HL-60/S4 treated with retinoic acid at 250 ng/mL for 4 days and 3 days (cell line): Measurements from ENCODE around the gene PLGRKT.

Experiments
- in situ Hi-C: fragments of 300-500 bp; cut with MboI; formaldehyde crosslinking; loops from 2 replicates; pipeline ENCODE4 v1.7.0; 2022; ENCODE audit warnings: low sequenced_read_pairs

Gene PLGRKT

DNA sequence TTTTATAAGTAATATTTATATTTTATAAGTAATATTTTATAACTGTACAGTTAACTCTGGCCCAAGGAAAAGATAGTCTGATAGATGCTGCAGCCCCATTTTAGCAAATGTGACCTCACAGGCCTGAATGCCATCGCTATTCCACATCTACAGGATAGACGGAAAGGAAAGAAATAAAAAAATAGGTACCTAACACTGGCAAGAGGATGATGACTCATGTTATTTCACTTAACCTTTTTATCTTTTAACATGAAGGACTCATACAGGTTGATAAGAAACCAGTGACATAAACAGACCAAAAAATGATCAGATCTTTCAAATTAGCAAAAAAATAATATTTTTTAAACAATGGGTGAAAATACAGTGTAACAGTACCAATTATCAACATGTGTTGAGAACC lies 15.3 kb upstream of the PLGRKT start:
- in situ Hi-C loops, result no loop called here

DNA sequence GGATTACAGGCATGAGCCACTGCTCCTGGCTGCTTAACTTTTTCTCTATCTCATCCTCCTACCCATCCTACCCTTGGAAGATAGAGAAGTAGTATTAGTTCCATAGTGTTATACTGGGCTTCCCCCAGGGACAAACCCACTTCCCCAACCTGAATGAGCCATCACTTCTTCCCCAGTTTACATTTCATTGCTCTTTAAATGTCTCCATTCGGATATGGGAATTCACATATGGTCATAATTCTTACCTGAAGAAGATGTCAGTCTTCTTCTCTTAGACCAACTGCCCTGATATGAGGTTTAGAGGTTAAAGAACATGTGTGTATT lies 14.5 kb upstream of the PLGRKT start:
- in situ Hi-C loops, result no loop called here

DNA sequence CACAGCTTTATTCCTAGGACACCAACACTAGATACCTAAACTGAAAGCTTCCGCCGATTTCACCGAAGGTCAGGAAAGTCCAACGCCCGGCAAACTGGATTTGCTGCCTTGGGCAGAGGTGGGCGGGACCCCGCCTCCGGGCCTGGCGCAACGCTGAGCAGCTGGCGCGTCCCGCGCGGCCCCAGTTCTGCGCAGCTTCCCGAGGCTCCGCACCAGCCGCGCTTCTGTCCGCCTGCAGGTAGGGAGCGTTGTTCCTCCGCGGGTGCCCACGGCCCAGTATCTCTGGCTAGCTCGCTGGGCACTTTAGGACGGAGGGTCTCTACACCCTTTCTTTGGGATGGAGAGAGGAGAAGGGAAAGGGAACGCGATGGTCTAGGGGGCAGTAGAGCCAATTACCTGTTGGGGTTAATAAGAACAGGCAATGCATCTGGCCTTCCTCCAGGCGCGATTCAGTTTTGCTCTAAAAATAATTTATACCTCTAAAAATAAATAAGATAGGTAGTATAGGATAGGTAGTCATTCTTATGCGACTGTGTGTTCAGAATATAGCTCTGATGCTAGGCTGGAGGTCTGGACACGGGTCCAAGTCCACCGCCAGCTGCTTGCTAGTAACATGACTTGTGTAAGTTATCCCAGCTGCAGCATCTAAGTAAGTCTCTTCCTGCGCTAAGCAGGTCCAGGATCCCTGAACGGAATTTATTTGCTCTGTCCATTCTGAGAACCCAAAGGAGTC lies 12.8 kb upstream of the PLGRKT start, which contains the start of gene CD274:
Gene CD274, plus strand, starts transcription at position 184 of the 733 bp plus-strand sequence. CDS start 5,572 bp downstream, outside the sequence.
- in situ Hi-C loops, result no loop called here

DNA sequence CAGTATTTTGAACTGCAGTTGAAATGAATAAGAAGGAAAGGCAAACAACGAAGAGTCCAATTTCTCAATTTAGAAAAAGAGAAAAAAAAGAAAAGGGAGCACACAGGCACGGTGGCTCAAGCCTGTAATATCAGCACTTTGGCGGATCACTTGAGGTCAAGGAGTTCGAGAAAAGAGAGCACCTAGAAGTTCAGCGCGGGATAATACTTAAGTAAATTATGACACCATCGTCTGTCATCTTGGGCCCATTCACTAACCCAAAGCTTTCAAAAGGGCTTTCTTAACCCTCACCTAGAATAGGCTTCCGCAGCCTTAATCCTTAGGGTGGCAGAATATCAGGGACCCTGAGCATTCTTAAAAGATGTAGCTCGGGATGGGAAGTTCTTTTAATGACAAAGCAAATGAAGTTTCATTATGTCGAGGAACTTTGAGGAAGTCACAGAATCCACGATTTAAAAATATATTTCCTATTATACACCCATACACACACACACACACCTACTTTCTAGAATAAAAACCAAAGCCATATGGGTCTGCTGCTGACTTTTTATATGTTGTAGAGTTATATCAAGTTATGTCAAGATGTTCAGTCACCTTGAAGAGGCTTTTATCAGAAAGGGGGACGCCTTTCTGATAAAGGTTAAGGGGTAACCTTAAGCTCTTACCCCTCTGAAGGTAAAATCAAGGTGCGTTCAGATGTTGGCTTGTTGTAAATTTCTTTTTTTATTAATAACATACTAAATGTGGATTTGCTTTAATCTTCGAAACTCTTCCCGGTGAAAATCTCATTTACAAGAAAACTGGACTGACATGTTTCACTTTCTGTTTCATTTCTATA lies 12.0 kb upstream of the PLGRKT start:
- in situ Hi-C loops, result loop anchor here (10.0 to 25.0 kb wide), 2 partner anchors 145 to 687 kb away; no protein-coding TSS in a partner anchor

DNA sequence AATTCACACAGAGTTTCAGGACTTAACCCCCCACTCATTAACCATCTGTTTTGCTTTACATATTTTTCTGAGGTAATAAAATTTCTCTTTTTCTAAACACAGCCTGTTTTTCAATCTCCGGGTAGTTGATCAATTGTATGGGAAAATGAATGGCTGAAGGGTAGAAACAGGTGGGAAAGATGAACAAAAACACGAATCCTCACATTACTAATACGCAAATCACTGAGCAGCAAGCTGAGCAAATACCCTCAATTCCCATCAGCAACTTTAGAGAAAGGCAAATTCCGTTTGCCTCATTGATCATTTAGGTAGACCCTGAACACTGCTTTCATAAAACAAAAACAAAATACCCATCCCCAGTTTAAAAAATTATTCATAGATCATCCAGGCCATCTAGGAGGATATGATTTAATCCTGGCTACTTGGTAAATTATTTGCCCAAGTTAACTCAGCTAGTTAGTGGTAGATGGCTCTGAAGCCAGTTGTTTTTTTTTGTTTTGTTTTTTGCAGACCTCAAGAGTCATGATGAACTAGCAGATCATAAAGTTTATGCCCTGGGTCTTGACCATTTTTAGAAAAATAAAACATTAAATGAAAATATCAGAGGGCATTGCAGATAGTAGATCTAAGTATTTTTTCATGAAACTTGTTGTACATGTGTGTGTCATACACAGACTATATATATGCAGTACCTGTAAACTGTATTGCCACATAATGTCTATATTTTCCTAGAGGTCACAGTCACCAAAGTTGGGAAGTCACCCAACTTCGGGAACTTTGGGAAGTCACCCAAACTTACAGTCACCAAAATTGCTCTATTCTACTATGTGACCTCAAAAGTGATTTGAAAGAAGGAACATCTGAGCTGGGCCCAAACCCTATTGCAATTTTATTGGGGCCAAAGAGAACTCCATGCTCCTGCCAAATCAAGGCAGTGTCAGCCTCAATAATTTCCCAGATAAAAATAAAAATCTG lies 11.0 kb upstream of the PLGRKT start:
- in situ Hi-C loops, result loop anchor here (10.0 to 25.0 kb wide), 2 partner anchors 146 to 686 kb away; no protein-coding TSS in a partner anchor

DNA sequence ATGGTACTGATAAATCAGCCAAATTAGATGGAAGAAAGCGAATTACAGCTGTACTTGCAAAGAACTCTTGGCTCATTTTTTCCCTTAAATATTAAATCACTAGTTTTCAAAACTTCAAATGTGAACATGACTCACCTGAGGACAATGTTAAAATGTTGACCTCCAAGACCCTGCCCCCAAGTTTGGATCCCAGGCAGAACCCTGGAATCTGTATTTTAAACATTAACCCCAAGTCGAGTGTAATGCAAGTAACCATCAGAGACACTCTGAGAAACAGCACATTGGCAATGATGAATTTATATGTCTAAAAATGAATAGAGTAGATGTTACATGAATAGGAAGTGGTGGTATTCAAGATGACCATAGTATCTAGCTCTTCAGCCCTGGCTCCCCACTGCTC lies 10.3 kb upstream of the PLGRKT start:
- in situ Hi-C loops, result loop anchor here (10.0 to 25.0 kb wide), 2 partner anchors 147 to 686 kb away; no protein-coding TSS in a partner anchor

DNA sequence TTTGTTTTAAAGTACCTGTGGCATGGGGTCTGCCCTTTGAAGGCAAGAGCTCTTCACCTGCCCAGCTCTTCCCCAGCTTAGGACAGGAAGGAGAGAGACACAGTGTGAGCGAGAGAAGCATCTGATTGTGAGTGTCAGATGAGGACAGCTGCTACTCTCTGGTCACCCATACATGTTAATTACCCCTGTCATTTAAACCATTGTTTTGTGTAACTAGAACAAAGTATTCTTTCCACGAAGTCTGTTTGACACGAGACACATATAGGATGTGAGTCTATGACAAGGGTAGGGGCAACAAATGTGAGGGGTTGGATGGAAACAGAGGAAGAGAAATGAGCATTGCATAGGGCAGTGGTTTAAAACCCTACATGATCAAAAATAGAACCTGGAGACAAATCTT lies 9.6 kb upstream of the PLGRKT start:
- in situ Hi-C loops, result loop anchor here (10.0 to 25.0 kb wide), 2 partner anchors 147 to 685 kb away; no protein-coding TSS in a partner anchor

DNA sequence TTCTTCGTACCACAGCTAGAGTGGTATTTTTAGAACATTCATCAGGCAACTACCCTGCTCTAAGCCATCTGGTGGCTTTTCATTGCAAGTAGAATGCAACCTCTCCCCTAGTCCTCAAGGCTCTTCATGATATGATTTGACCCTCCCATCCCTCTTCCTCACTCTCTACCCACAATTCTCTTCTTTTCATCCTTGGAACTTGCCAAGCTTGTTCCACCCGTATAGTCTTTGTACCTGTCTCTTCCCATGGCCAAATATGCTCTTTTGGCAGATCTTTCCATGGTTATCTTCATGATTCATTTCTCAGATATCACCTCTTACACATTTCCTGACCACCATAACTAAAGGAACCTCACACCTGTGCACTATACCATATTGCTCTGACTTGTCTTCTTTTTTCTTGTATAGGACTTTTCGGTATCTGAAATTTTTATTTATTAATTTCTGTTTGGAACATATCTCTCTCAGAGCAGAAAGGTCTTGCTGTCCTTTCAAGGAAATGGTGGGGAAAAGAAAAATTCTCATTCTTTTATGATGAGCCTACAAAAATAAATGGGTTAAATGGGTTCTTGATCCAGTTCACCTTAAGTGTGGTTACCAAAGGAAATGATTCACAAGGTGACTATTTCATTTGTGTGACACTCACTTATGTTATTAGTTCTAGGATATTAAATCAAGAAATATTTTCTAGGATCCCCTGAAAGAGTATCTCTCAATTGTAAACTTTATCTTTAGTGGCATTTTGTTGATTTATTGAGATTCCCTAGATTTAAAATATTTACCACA lies 8.9 kb upstream of the PLGRKT start:
- in situ Hi-C loops, result loop anchor here (10.0 to 25.0 kb wide), 2 partner anchors 148 to 684 kb away; no protein-coding TSS in a partner anchor

DNA sequence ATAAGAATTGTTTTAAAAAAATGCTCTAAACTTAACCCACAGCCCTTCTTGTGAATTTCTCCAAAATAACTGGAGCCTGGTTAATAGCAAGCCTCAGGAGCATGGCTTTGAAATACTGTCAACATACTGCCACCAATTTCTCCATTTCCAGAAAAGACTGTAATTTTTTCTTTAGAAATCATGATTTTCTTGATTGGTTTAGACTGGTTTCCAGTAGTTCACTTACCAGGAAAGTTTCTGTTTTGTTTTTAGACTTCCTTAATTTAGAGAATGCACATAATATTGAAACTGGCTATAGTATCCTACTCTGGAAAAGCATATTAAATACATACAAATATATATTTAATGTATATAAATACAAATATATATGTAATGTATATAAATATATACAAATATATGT lies 8.2 kb upstream of the PLGRKT start:
- in situ Hi-C loops, result loop anchor here (10.0 to 25.0 kb wide), 2 partner anchors 149 to 684 kb away; no protein-coding TSS in a partner anchor

DNA sequence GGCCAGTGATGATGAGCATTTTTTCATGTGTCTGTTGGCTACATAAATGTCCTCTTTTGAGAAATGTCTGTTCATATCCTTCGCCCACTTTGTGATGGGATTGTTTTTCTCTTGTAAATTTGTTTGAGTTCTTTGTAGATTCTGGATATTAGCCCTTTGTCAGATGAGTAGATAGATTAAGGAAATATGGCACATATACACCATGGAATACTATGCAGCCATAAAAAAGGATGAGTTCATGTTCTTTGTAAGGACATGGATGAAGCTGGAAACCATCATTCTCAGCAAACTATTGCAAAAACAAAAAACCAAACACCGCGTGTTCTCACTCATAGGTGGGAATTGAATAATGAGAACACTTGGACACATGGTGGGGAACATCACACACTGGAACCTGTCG lies 7.4 kb upstream of the PLGRKT start:
- in situ Hi-C loops, result loop anchor here (10.0 to 25.0 kb wide), 2 partner anchors 150 to 683 kb away; no protein-coding TSS in a partner anchor

DNA sequence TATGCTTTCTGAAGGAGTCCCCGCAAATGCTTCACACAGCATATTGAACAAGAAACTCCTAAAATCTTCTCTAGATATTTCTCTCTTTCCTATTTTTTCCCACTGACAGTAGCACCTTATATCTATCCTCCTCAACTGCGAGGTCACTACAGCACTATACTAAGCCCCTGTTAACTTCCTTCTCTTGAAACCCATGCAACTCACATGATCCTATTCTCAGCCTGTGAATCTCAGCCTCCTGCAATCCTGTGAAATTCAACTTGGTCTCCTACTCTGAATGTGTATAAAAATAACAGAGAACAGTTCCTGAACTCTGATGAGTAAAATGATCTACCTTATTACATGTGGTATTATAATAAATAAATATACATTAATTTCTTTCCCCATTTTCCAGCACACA lies 6.1 kb upstream of the PLGRKT start:
- in situ Hi-C loops, result loop anchor here (10.0 to 25.0 kb wide), 2 partner anchors 151 to 682 kb away; no protein-coding TSS in a partner anchor

DNA sequence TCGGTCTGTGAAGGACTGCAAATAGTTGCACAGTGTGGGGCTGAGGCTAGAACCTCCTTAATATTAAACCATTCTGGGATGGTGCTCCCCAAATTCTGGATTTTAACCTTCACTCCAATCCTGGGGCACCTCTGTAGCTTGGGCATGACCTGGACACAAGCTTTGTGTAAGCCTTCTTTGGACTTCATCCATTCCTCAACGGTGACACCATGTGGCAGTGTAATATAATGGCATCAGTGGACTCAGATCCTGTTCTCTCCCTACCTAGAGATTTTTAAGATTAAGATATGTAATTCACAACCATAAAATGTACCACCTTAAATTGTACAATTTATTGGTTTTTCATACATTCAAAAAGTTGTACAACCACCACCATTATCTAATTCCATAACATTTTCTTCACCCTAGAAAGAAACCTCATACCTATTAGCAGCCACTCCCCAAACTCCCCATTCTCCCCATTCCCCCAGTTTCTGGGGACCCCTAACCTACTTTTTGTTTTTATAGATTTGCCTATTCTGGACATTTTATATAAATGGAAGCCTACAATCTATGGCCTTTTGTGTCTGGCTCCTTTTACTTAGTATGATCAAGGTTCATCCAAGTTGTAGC lies 4.8 kb upstream of the PLGRKT start:
- in situ Hi-C loops, result loop anchor here (10.0 to 25.0 kb wide), 2 partner anchors 152 to 680 kb away; no protein-coding TSS in a partner anchor

DNA sequence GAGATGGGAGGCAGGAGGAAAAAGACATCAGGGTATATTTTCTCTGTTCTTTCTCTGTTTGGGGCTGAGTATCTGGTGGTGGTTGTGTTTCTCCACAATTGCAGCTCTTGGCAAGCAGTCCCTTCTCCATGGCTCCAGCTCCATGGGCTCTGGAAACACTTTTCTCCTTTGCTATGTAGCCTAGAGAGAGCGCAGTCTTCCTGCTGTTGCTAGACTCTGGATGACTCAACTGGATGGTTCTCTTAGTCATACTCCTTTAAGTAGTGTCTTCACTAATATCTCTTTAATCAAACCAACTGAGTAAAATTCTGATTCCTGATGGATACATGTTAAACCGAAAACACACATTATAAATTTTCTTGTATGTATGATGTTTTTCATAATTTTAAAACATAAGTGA lies 3.3 kb upstream of the PLGRKT start:
- in situ Hi-C loops, result loop anchor here (10.0 to 25.0 kb wide), 2 partner anchors 154 to 679 kb away; no protein-coding TSS in a partner anchor

DNA sequence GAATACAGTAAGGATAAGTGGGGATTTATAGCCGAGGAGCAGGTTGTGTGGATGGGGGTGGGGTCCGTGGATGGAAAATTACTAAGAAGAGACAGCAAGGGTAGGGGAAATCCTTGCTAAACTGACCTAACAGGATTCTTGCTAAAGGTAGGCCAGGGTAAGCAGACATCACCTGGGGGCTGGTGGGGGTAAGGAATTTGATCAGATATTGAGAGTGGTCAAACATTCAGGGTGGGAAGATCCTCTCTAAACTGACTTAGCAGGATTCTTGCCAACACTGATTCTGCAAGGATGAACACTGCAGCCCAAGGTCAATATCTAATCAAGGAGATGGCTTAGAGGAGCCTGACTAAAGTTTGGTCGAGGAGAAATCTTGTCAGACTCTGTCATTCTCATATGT lies 2.7 kb upstream of the PLGRKT start:
- in situ Hi-C loops, result loop anchor here (10.0 to 25.0 kb wide), 2 partner anchors 154 to 678 kb away; no protein-coding TSS in a partner anchor

DNA sequence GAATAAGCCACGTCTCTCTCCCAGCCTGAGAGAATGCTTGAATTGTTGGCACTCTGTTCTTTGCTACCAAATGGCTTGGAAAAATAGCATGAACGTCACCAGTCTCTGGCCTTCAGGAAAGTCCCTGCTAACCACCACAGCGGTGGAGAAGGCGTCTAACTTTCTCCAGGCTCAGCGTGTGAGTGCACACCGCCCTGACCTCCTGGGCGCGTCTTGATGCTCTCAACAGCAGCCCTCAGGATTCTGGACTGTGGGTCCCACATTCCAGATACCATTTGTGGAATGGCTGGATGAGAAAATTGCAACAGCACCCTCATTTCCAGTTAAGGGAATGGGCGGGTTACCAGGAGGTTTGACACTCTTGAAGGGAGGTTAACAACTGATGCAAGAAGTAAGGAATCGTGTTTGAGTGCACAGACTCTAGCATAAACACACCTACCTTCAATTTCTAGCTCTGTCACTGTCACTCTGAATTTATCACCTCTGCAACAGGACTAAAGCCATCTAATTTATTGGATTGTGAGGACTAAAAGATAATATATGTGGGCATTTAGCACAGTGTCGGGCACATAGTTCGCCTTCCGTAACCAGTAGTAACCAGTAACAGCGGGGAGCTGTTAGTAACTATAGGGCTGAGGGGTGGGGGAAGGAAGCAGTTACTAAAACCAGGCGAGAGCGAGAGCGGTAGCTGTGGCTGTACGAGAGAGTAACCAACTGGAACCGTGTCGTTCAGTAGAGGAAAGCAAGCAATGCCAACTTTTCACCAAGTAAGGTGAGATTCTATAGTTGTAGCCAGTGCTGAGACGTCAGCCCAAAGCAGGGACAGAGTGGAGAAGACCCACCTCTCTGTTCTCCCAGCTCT lies 807 bp upstream of the PLGRKT start:
- in situ Hi-C loops, result loop anchor here (25.0 kb wide), 1 partner anchor 676 kb away; no protein-coding TSS in a partner anchor

DNA sequence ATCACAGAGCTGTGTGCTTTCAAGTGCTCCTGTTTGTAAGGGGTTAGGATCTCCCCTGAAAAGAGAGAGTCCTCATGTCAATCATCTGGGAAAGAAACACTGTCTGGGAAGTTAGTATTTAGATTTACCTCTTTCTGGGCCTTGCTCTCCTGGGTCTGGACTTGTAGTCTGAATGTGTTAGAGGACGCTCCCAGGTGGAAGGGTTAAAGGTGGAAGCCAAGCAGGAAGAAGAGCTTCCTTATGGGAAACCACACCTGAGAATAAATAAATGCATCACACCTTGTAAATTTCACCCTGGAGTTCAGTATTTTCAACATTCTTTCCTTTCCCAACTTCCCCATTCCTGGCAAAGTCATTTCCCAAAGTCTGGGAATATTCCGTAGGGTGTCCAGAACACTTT lies 1.3 kb downstream of the PLGRKT start:
- in situ Hi-C loops, result loop anchor here (25.0 kb wide), 1 partner anchor 674 kb away; no protein-coding TSS in a partner anchor

DNA sequence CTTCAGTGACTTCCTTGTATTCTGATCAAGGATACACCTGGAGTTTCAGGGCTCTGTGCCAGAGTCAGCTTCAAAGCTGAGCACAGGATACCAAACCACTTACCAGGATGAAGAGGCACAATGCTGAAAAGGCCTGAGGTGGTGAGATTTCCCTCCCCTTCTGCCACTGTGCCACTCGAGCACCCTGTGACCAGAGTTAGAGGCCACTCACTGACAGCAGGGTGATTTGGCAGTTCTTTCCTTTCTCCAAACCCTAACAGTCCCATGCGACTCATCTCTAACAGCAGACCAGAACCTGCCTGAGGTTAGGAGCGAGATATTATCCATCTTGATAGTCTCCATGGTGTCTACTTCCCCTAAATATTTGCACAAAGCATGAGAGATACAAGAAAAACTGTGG lies 1.8 kb downstream of the PLGRKT start:
- in situ Hi-C loops, result loop anchor here (25.0 kb wide), 1 partner anchor 674 kb away; no protein-coding TSS in a partner anchor
